HEK293T (cell line): ENCODE results near the gene LPIN3.

ENCODE experiments used
- CTCF ChIA-PET: fragments of 350-600 bp; formaldehyde crosslinking; extraction: SDS; loops from one replicate; lab custom pipeline; 2021; ENCODE audit warnings: antibody characterized with exemption, inconsistent platforms; lab: Yijun Ruan, JAX
- POLR2A ChIA-PET: fragments of 350-600 bp; formaldehyde crosslinking; extraction: SDS; loops from one replicate; lab custom pipeline; 2020; ENCODE audit warnings: antibody characterized with exemption, inconsistent platforms; lab: Yijun Ruan, JAX
- DNase-seq: peaks from one replicate; pipeline ENCODE4 v3.0.0; 2012; ENCODE audit warnings: mixed read lengths; ENCODE audit errors: extremely low spot score
- ARNT ChIP-seq: fragments of 450-650 bp; IDR thresholded peaks from 2 replicates; pipeline ENCODE4 v1.6.1; 2017; ENCODE audit warnings: mild to moderate bottlenecking
- BHLHE40 ChIP-seq: fragments of 450-650 bp; IDR thresholded peaks from 2 replicates; pipeline ENCODE4 v1.6.1; 2016; ENCODE audit warnings: mild to moderate bottlenecking, moderate library complexity, borderline replicate concordance
- CTBP1 ChIP-seq: fragments of 450-650 bp; IDR thresholded peaks from 2 replicates; pipeline ENCODE4 v1.6.1; 2016; ENCODE audit warnings: borderline replicate concordance
- ELF4 ChIP-seq: fragments of 450-650 bp; IDR thresholded peaks from 2 replicates; pipeline ENCODE4 v1.6.1; 2017; ENCODE audit warnings: antibody characterized with exemption
- FOXA1 ChIP-seq: fragments of 450-650 bp; IDR thresholded peaks from 2 replicates; pipeline ENCODE4 v1.6.1; 2016; ENCODE audit warnings: mild to moderate bottlenecking
- FOXK2 ChIP-seq: fragments of 450-650 bp; IDR thresholded peaks from 2 replicates; pipeline ENCODE4 v1.6.1; 2016; ENCODE audit warnings: mild to moderate bottlenecking
- FOXM1 ChIP-seq: fragments of 450-650 bp; IDR thresholded peaks from 2 replicates; pipeline ENCODE4 v1.6.1; 2017; ENCODE audit warnings: mild to moderate bottlenecking, borderline replicate concordance
- HDGF ChIP-seq: fragments of 450-650 bp; IDR thresholded peaks from 2 replicates; pipeline ENCODE4 v1.6.1; 2017; ENCODE audit warnings: antibody characterized with exemption, borderline replicate concordance
- L3MBTL2 ChIP-seq: fragments of 450-650 bp; conservative IDR thresholded peaks from 2 replicates; pipeline ENCODE4 v1.6.1; 2016; ENCODE audit warnings: mild to moderate bottlenecking
- LEF1 ChIP-seq: fragments of 450-650 bp; IDR thresholded peaks from 2 replicates; pipeline ENCODE4 v1.6.1; 2017; ENCODE audit warnings: mild to moderate bottlenecking, borderline replicate concordance
- NFRKB ChIP-seq: fragments of 450-650 bp; IDR thresholded peaks from 2 replicates; pipeline ENCODE4 v1.6.1; 2016; ENCODE audit warnings: mild to moderate bottlenecking, moderate library complexity
- SP1 ChIP-seq: fragments of 450-650 bp; IDR thresholded peaks from 2 replicates; pipeline ENCODE4 v1.6.1; 2017
- SUZ12 ChIP-seq: fragments of 450-650 bp; IDR thresholded peaks from 2 replicates; pipeline ENCODE4 v1.6.1; 2016; ENCODE audit warnings: mild to moderate bottlenecking
- TARDBP ChIP-seq: fragments of 450-650 bp; IDR thresholded peaks from 2 replicates; pipeline ENCODE4 v1.6.1; 2016
- ZNF384 ChIP-seq: fragments of 450-650 bp; IDR thresholded peaks from 2 replicates; pipeline ENCODE4 v1.6.1; 2016
- TF ChIP-seq, protein P1 (sequence below): fragments of 450-650 bp; IDR thresholded peaks from 2 replicates; pipeline ENCODE4 v1.6.1; 2016

Gene LPIN3

DNA sequence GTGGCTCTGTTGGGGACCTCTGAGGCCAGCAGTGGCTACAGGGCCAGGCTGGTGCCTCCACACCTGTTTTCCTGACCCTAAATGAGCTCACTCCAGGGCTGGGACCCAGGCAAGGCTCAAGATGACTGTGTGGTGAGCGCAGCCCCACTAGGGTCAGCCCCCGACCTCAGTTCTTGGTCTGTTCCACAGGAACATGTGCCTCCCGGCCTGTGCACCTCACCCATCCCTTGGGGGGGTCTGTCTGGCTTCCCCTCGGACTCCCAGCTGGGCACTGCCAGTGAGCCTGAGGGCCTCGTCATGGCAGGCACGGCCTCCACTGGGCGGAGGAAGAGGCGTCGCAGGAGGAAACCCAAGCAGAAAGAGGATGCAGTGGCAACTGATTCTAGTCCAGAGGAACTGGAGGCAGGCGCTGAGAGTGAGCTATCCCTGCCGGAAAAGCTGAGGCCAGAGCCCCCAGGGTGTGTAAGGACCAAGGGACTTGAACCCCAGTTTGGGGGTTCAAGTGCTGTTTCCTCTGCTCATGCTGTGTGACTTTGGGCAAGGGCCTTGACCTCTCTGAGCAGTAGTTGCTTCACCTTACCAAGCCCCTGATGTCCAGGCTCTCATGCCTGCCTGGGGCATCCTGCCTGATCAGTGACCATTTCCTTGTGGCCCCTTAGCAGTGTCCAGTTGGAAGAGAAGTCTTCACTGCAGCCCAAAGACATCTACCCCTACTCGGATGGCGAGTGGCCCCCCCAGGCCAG is 8.0 kb downstream of the LPIN3 start:
- ChIA-PET POLR2A (no interaction called here), CTCF (interaction anchor here (2.0 kb wide), 1 partner anchor 176 kb away, joined by 5 read pairs; no protein-coding TSS in a partner anchor)
- no peak for DNase-seq
- TF ChIP-seq ZNF384 = no peak
- no peak for TF ChIP-seq FOXA1
- TF ChIP-seq BHLHE40 = no peak
- TF ChIP-seq HDGF = no peak
- TF ChIP-seq ELF4 = no peak
- TF ChIP-seq CTBP1 = no peak
- no peak for TF ChIP-seq ARNT

DNA sequence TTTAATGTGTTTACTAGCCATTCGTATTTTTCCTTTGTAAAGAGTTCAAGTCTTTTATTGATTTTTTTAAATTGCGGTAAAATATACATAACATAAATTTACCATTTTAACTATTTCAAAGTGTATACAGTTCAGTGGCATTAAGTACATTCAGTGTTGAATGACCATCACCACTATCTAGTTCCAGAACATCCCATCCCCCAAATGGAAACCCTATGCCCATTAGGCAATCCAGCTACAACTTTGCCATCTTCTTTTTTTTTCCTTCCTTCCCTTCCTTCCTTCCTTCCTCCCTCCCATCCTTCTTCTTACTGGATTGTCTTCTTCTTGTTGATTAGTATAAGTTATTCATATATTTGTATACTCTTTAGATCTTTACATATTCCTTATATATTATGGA is 8.6 kb downstream of the LPIN3 start:
- no peak for DNase-seq
- ChIA-PET POLR2A (no interaction called here), CTCF (interaction anchor here (1.0 to 1.1 kb wide), 2 partner anchors 9 to 10 kb away, joined by 3 to 5 read pairs; partner anchors contain the start of gene LPIN3)
- TF ChIP-seq LEF1 (no peak), FOXA1 (no peak), FOXM1 (no peak), SP1 (no peak), NFRKB (no peak), L3MBTL2 (no peak), ARNT (no peak), TARDBP (no peak), CTBP1 (no peak), BHLHE40 (no peak)
- TF ChIP-seq, protein P1, sequence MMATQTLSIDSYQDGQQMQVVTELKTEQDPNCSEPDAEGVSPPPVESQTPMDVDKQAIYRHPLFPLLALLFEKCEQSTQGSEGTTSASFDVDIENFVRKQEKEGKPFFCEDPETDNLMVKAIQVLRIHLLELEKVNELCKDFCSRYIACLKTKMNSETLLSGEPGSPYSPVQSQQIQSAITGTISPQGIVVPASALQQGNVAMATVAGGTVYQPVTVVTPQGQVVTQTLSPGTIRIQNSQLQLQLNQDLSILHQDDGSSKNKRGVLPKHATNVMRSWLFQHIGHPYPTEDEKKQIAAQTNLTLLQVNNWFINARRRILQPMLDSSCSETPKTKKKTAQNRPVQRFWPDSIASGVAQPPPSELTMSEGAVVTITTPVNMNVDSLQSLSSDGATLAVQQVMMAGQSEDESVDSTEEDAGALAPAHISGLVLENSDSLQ = no peak

DNA sequence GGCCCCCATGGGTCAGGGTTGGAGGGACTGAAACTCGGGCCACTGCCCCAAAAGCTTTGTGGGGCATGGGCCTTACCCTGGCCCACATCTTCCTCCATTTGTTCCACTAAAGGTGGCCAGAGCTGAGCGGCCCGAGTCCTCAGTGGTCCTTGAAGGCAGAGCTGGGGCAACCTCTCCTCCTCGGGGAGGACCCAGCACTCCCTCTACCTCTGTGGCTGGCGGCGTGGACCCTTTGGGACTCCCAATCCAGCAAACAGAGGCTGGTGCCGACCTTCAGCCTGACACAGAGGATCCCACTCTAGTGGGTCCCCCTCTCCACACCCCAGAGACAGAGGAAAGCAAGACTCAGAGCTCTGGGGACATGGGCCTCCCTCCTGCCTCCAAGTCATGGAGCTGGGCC is 9.3 kb downstream of the LPIN3 start:
- CTCF ChIA-PET = interaction anchor here (1.0 to 1.1 kb wide), 2 partner anchors 9 to 10 kb away, joined by 3 to 5 read pairs; partner anchors contain the start of gene LPIN3
- TF ChIP-seq CTBP1 (no peak), LEF1 (no peak), ARNT (no peak), TARDBP (no peak), NFRKB (no peak), ZNF384 (no peak), BHLHE40 (no peak), SUZ12 (no peak), SP1 (no peak), FOXA1 (no peak), L3MBTL2 (no peak), ELF4 (no peak), FOXK2 (no peak), HDGF (no peak), FOXM1 (no peak)
- TF ChIP-seq, protein P1 = no peak
- POLR2A ChIA-PET = no interaction called here

DNA sequence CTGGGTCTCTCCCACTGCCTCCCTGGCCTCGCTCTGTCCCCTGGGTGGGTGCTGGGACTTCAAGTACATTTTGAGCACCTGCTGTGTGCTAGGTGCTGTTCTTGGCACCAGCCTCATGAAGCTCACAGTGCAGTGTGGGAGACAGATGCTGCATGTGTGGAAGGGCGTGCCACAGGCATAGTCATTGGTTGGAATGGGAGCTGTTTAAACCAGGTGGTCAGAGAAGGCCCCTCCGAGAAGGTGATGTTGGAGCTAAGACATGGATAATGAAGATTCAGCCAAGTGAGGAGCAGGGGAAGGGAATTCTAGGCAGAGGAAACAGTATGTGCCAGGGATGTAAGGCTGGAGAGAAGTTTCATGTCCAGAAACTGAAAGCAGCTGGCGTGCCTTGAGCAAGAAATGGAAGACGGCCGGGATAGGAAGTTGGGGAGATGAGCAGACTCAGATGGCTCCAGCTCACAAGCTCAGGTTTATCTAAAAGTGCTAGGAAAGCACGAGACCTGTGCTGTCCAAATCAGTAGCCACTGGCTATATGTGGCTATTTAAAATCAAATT is 9.9 kb downstream of the LPIN3 start:
- ChIA-PET CTCF (interaction anchor here (0.7 to 1.1 kb wide), 3 partner anchors 10 to 1855 kb away, joined by 3 to 5 read pairs (median 3); partner anchors contain the start of gene LPIN3), POLR2A (no interaction called here)
- DNase-seq = no peak
- no peak for TF ChIP-seq CTBP1
- TF ChIP-seq, protein P1 = no peak
- TF ChIP-seq SUZ12 = no peak
- TF ChIP-seq LEF1 = no peak
- TF ChIP-seq ZNF384 = no peak
- no peak for TF ChIP-seq FOXM1
- TF ChIP-seq L3MBTL2 = no peak
- TF ChIP-seq SP1 = no peak
- no peak for TF ChIP-seq FOXA1
- no peak for TF ChIP-seq FOXK2
- TF ChIP-seq TARDBP = no peak
- no peak for TF ChIP-seq ARNT

More for the DNA sequence above, 9.3 kb downstream of the LPIN3 start:
- no peak for DNase-seq

DNA sequence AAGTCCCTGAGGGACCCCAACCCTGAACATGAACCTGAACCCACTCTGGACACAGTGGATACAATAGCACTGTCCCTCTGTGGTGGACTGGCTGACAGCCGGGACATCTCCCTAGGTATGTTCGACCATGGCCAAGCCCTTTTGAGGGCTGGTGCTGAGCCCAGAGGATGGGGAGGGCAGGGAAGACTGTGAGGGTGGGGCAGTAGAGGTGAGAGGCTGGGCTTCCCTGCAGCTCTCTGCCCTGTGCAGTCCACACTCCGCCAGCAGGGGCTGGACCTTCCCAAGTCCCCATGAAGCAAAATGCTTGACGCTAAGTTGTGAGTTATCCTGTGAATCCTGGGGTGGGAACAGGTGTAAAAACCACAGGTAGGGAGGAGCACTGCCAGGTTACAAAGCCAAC is 11.5 kb downstream of the LPIN3 start:
- TF ChIP-seq FOXM1 (no peak), ZNF384 (no peak), HDGF (no peak)
- CTCF ChIA-PET = interaction anchor here (0.6 kb wide), 1 partner anchor 76 kb away, joined by 3 read pairs; no protein-coding TSS in a partner anchor
- peak; percentile 40 for DNase-seq
- POLR2A ChIA-PET = no interaction called here

DNA sequence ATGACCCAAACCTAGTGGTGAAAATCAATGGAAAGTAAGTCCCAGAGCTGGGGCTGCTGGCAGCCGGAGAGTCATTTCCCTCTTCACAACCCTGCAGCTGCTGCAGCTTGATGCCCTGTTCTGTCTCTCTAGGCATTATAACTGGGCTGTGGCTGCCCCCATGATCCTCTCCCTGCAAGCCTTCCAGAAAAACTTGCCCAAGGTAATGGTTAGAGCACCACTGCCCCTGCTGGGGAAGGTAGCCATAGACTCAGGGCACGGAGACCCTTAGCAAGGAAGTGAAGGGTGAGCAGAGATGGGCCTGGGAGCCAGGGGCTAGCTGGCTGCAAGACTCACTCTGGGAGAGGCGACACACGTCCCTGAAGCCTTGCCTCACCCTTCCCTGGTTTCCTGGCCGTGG is 12.0 kb downstream of the LPIN3 start:
- ChIA-PET CTCF (no interaction called here), POLR2A (no interaction called here)
- TF ChIP-seq SP1 (no peak), ELF4 (no peak)
- DNase-seq = no peak
